ENCODE results near the gene SLC9A6.

Gene SLC9A6

GRCh38 chrX:136034668-136035067 is 49.4 kb downstream of the SLC9A6 start:
- no peak for DNase-seq (ENCODE audit: low read depth)
- H3K4me3 ChIP-seq (ENCODE audit: low read length): no peak overlapping the region
- no peak for TF ChIP-seq CTCF (IDR thresholded peaks at IDR 0.05; ENCODE audit: insufficient read depth, low read depth, low read length, missing control alignments)

GRCh38 chrX:136035663-136036062 is 50.4 kb downstream of the SLC9A6 start:
- H3K4me3 ChIP-seq (ENCODE audit: low read length): no peak overlapping the region
- TF ChIP-seq CTCF (IDR thresholded peaks at IDR 0.05; ENCODE audit: insufficient read depth, low read depth, low read length, missing control alignments): no peak
- DNase-seq (ENCODE audit: low read depth): no peak

- DNase-seq (ENCODE audit: low read depth): no peak
- TF ChIP-seq CTCF (IDR thresholded peaks at IDR 0.05; ENCODE audit: insufficient read depth, low read depth, low read length, missing control alignments): no peak
Measured at GRCh38 chrX:136039485-136039884, 54.2 kb downstream of the SLC9A6 start.

GRCh38 chrX:136039968-136040367 is 54.7 kb downstream of the SLC9A6 start:
- no peak for DNase-seq (ENCODE audit: low read depth)
- no peak for TF ChIP-seq CTCF (IDR thresholded peaks at IDR 0.05; ENCODE audit: insufficient read depth, low read depth, low read length, missing control alignments)
- no peak overlapping the region for H3K4me3 ChIP-seq (ENCODE audit: low read length)

More at GRCh38 chrX:136039485-136039884, 54.2 kb downstream of the SLC9A6 start:
- no peak overlapping the region for H3K4me3 ChIP-seq (ENCODE audit: low read length)

GRCh38 chrX:136041254-136041812 is 56.1 kb downstream of the SLC9A6 start:
- H3K4me3 ChIP-seq (ENCODE audit: low read length): no peak overlapping the region
- no peak for TF ChIP-seq CTCF (IDR thresholded peaks at IDR 0.05; ENCODE audit: insufficient read depth, low read depth, low read length, missing control alignments)
- DNase-seq (ENCODE audit: low read depth): peak; percentile 64

- DNase-seq (ENCODE audit: low read depth): no peak
- TF ChIP-seq CTCF (IDR thresholded peaks at IDR 0.05; ENCODE audit: insufficient read depth, low read depth, low read length, missing control alignments): no peak
- H3K4me3 ChIP-seq (ENCODE audit: low read length): no peak overlapping the region
Measured at GRCh38 chrX:136045008-136045407, 59.8 kb downstream of the SLC9A6 start.

- no peak for TF ChIP-seq CTCF (IDR thresholded peaks at IDR 0.05; ENCODE audit: insufficient read depth, low read depth, low read length, missing control alignments)
- DNase-seq (ENCODE audit: low read depth): no peak
- no peak overlapping the region for H3K4me3 ChIP-seq (ENCODE audit: low read length)
Measured at GRCh38 chrX:136046295-136047015, 61.2 kb downstream of the SLC9A6 start.
